Measurements from ENCODE around the gene ARHGEF1. TPM values are rescaled to one million over a fixed set of nuclear protein-coding genes. Genes with fewer than 3 reads are reported as not detected.

Gene ARHGEF1
- total RNA-seq, 1 donor from 2014 or later = 28.3 TPM

DNA sequence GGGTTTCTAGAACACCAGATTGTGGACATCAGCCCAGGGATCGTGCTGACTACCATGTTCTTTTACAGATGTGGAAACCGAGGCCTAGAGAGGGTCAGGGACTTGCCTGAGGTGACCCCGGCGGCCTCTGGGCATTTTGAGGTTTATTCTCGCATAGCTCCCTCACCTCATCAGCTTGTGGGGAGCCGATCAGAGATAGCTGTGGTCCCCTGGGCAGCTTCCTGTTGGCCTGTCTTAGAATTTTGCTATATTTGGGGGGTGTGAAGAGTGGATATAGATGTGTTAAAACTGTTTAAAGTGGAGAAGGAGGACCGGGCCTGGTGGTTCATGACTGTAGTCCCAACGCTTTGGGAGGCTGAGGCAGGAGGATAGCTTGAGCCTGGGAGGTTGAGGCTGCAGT is 6.9 kb downstream of the ARHGEF1 start:
- Histone ChIP-seq H3K4me1 (peaks cover 33% of the 10 kb centered on the region), H3K9me3 (replicated peaks) (no peaks in the 10 kb centered on the region), H3K36me3 (peaks cover 43% of the 10 kb centered on the region), H3K27ac (replicated peaks) (no peak overlapping the region), H3K27me3 (ENCODE audit: low read depth) (no peaks in the 10 kb centered on the region), H3K4me3 (no peak overlapping the region)
- intact Hi-C loops (cut with micrococcal nuclease) = no loop called here
- no peak for DNase-seq
- TF ChIP-seq, protein P1, sequence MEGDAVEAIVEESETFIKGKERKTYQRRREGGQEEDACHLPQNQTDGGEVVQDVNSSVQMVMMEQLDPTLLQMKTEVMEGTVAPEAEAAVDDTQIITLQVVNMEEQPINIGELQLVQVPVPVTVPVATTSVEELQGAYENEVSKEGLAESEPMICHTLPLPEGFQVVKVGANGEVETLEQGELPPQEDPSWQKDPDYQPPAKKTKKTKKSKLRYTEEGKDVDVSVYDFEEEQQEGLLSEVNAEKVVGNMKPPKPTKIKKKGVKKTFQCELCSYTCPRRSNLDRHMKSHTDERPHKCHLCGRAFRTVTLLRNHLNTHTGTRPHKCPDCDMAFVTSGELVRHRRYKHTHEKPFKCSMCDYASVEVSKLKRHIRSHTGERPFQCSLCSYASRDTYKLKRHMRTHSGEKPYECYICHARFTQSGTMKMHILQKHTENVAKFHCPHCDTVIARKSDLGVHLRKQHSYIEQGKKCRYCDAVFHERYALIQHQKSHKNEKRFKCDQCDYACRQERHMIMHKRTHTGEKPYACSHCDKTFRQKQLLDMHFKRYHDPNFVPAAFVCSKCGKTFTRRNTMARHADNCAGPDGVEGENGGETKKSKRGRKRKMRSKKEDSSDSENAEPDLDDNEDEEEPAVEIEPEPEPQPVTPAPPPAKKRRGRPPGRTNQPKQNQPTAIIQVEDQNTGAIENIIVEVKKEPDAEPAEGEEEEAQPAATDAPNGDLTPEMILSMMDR (IDR thresholded peaks at IDR 0.05; ENCODE audit: borderline replicate concordance) = no peak

GRCh38 chr19:41890936-41891335 is 8.0 kb downstream of the ARHGEF1 start:
- Histone ChIP-seq H3K27me3 (ENCODE audit: low read depth) (no peaks in the 10 kb centered on the region), H3K4me3 (no peak overlapping the region), H3K36me3 (peaks cover 54% of the 10 kb centered on the region), H3K9me3 (replicated peaks) (no peaks in the 10 kb centered on the region), H3K4me1 (peaks cover 23% of the 10 kb centered on the region), H3K27ac (replicated peaks) (no peak overlapping the region)
- DNase-seq = no peak
- TF ChIP-seq, protein P1 (IDR thresholded peaks at IDR 0.05; ENCODE audit: borderline replicate concordance) = no peak
- intact Hi-C loops (cut with micrococcal nuclease) = no loop called here

GRCh38 chr19:41892173-41892902 is 9.4 kb downstream of the ARHGEF1 start:
- intact Hi-C loops (cut with micrococcal nuclease) = no loop called here
- no peak for DNase-seq
- peaks cover 63% of the 10 kb centered on the region for H3K36me3 ChIP-seq
- H3K4me3 ChIP-seq = no peak overlapping the region
- H3K27me3 ChIP-seq (ENCODE audit: low read depth) = no peaks in the 10 kb centered on the region
- TF ChIP-seq, protein P1 (IDR thresholded peaks at IDR 0.05; ENCODE audit: borderline replicate concordance) = no peak
- no peaks in the 10 kb centered on the region for H3K9me3 ChIP-seq (replicated peaks)
- H3K4me1 ChIP-seq = peaks cover 9% of the 10 kb centered on the region
- H3K27ac ChIP-seq (replicated peaks) = no peak overlapping the region

DNA sequence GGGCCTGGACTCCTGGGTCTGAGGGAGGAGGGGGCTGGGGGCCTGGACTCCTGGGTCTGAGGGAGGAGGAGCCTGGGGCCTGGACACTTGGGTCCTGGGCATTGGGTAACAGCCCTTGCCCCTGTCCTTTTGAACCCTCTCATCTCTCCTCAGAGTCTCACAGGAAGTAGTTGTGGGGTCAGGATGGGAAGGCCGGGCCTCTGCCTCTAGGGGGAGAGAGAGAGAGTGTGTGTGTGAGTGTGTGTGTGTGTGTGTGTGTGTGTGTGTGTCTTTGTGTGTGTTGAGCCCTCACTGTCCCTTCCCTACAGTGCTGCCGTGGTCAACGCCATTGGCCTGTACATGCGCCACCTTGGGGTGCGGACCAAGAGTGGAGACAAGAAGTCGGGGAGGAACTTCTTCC is 10.9 kb downstream of the ARHGEF1 start:
- Histone ChIP-seq H3K9me3 (replicated peaks) (no peaks in the 10 kb centered on the region), H3K4me1 (no peaks in the 10 kb centered on the region), H3K36me3 (peaks cover 73% of the 10 kb centered on the region), H3K27ac (replicated peaks) (no peak overlapping the region), H3K27me3 (ENCODE audit: low read depth) (no peaks in the 10 kb centered on the region), H3K4me3 (no peak overlapping the region)
- DNase-seq = no peak
- intact Hi-C loops (cut with micrococcal nuclease) = no loop called here
- TF ChIP-seq, protein P1 (IDR thresholded peaks at IDR 0.05; ENCODE audit: borderline replicate concordance) = no peak

- Histone ChIP-seq H3K4me1 (no peaks in the 10 kb centered on the region), H3K4me3 (no peak overlapping the region), H3K27ac (replicated peaks) (no peak overlapping the region), H3K27me3 (ENCODE audit: low read depth) (no peaks in the 10 kb centered on the region), H3K9me3 (replicated peaks) (no peaks in the 10 kb centered on the region), H3K36me3 (peaks cover 73% of the 10 kb centered on the region)
- TF ChIP-seq, protein P1 (IDR thresholded peaks at IDR 0.05; ENCODE audit: borderline replicate concordance) = no peak
- no peak for DNase-seq
- intact Hi-C loops (cut with micrococcal nuclease) = no loop called here
Observed at GRCh38 chr19:41894350-41894749, 11.4 kb downstream of the ARHGEF1 start.
